ENCODE data around the gene FOXC2. TPM values are rescaled to one million over a fixed set of nuclear protein-coding genes. Genes with fewer than 3 reads are reported as not detected.

FOXC2 gene
- total and polyA plus RNA-seq, 10 of the 15 experiments (the other 5 are each of a cell fraction or from before 2014, with no cell fraction given): not detected

DNA sequence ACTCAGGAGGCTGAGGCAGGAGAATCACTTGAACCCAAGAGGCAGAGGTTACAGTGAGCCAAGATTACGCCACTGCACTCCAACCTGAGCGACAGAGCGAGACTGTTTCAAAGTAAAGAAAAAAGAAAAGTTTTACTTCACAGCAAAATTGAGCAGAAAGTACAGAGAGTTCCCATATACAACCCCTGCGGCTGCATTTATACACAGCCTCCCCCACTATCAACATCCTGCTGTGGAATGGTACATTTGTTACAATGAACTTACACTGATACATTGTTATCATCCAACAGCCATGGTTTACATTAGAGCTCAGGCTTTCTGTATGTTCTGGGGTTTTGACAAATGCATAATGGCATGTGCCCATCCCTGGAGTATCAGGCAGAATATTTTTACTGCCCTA lies 9.0 kb upstream of the FOXC2 start:
- no peak overlapping the region for H3K9ac ChIP-seq (ENCODE audit: control insufficient read depth, insufficient read depth, low read length)
- ATAC-seq: no peak
- H4K20me1 ChIP-seq (ENCODE audit: control insufficient read depth, insufficient read depth): no peaks in the 10 kb centered on the region
- DNase-seq (ENCODE audit: low read depth, low spot score): no peak
- WGBS (ENCODE audit: insufficient coverage, insufficient replicate concordance, low lambda C conversion rate, missing lambda C conversion rate): 73% methylated on average over 4 of the region's 4 CpGs
- ChIA-PET CTCF (interaction anchor here (1.0 to 2.3 kb wide), 2 partner anchors 22 to 505 kb away, joined by 4 to 11 read pairs; no protein-coding TSS in a partner anchor), RAD21 (ENCODE audit: unreplicated experiment) (interaction anchor here (1.7 kb wide), 1 partner anchor 505 kb away, joined by 6 read pairs; no protein-coding TSS in a partner anchor), POLR2A (interaction anchor here (1.0 kb wide), 1 partner anchor 110 kb away, joined by 3 read pairs; no protein-coding TSS in a partner anchor), SMC1A (ENCODE audit: uncharacterized antibody, unreplicated experiment) (interaction anchor here (0.8 to 1.4 kb wide), 3 partner anchors 13 to 508 kb away, joined by 3 read pairs; no protein-coding TSS in a partner anchor)
- H3K27ac ChIP-seq (ENCODE audit: control insufficient read depth, insufficient read depth): no peak overlapping the region
- no peak overlapping the region for H3K4me2 ChIP-seq (ENCODE audit: control insufficient read depth, insufficient read depth)
- intact Hi-C loops (cut with micrococcal nuclease; ENCODE audit: unreplicated experiment) (no loop called here), in situ Hi-C loops (cut with MboI) (loop anchor here (10.0 kb wide), 1 partner anchor 837 kb away; the partner anchor contains the start of gene MAP1LC3B)
- no peaks in the 10 kb centered on the region; the same call in 1 of the 2 replicates for H3K4me1 ChIP-seq (ENCODE audit: control insufficient read depth, insufficient read depth, low read length)
- H2AFZ ChIP-seq (ENCODE audit: control insufficient read depth, low read depth, low read length): no peak overlapping the region
- H3K9me3 ChIP-seq (replicated peaks; ENCODE audit: control insufficient read depth, insufficient read depth, low read length): no peaks in the 10 kb centered on the region; the same call in 2 of the 3 replicates
- no TSS peak for BruUV-seq (replicated peaks)
- no peak for FAIRE-seq
- no peaks in the 10 kb centered on the region for H3K36me3 ChIP-seq (ENCODE audit: control insufficient read depth in 2 of 2, insufficient read depth in 2 of 2, low read length in 1 of 2)
- H3K27me3 ChIP-seq (replicated peaks in 1 of 2; ENCODE audit: control insufficient read depth in 2 of 2, insufficient read depth in 2 of 2, low read length in 1 of 2): no peaks in the 10 kb centered on the region
- no peak overlapping the region for H3K4me3 ChIP-seq
- no peak for TF ChIP-seq FOS (IDR thresholded peaks at IDR 0.05; ENCODE audit: borderline replicate concordance, extremely low read depth, insufficient read length)
- no peak for TF ChIP-seq CBX5 (IDR thresholded peaks at IDR 0.05; ENCODE audit: low read depth)
- no peak for TF ChIP-seq SPI1 (IDR thresholded peaks at IDR 0.05; ENCODE audit: borderline replicate concordance, insufficient read depth, low read depth, low read length)
- no peak for TF ChIP-seq ZNF274 (IDR thresholded peaks at IDR 0.05; ENCODE audit: insufficient read depth, insufficient read length)
- TF ChIP-seq CHD4 (IDR thresholded peaks at IDR 0.05): no peak
- no peak for TF ChIP-seq EZH2 (IDR thresholded peaks at IDR 0.05; ENCODE audit: borderline replicate concordance, control insufficient read depth, low read depth, low read length)
- TF ChIP-seq, protein P1, sequence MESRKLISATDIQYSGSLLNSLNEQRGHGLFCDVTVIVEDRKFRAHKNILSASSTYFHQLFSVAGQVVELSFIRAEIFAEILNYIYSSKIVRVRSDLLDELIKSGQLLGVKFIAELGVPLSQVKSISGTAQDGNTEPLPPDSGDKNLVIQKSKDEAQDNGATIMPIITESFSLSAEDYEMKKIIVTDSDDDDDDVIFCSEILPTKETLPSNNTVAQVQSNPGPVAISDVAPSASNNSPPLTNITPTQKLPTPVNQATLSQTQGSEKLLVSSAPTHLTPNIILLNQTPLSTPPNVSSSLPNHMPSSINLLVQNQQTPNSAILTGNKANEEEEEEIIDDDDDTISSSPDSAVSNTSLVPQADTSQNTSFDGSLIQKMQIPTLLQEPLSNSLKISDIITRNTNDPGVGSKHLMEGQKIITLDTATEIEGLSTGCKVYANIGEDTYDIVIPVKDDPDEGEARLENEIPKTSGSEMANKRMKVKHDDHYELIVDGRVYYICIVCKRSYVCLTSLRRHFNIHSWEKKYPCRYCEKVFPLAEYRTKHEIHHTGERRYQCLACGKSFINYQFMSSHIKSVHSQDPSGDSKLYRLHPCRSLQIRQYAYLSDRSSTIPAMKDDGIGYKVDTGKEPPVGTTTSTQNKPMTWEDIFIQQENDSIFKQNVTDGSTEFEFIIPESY (IDR thresholded peaks at IDR 0.05): no peak
- TF ChIP-seq NRF1 (conservative IDR thresholded peaks at IDR 0.05; ENCODE audit: low read depth, low read length): no peak
- H3K79me2 ChIP-seq (ENCODE audit: control insufficient read depth, insufficient read depth, low read length): peaks cover 10% of the 10 kb centered on the region
